Sigmoid colon (tissue), 7 donors: ENCODE data around the gene SCTR. TPM values are rescaled to one million over a fixed set of nuclear protein-coding genes. Genes with fewer than 3 reads are reported as not detected.
A peak's percentile ranks its signal among the peaks of the same experiment; 100 is the strongest.

ENCODE experiments used
- DNase-seq: peaks from one replicate; pipeline ENCODE4 v3.0.0-alpha.2; 2019
- H3K27ac ChIP-seq, 4 donors: fragments of 200-600 bp; sonication (generic); one replicate each; pipeline ENCODE4 v1.5.1; 2016 to 2019; ENCODE audit warnings: mild to moderate bottlenecking in 1 of 4
- H3K27me3 ChIP-seq, 3 donors: fragments of 200-600 bp; sonication (generic); one replicate each; pipeline ENCODE4 v1.5.1; 2019; ENCODE audit warnings: mild to moderate bottlenecking in 1 of 3
- H3K36me3 ChIP-seq, 4 donors: fragments of 200-600 bp; sonication (generic); one replicate each; pipeline ENCODE4 v1.5.1; 2016 to 2019
- H3K4me1 ChIP-seq, 4 donors: fragments of 200-600 bp; sonication (generic); one replicate each; pipeline ENCODE4 v1.5.1; 2017 to 2019
- H3K4me3 ChIP-seq, 4 donors: fragments of 200-600 bp; sonication (generic); one replicate each; pipeline ENCODE4 v1.5.1; 2017 to 2019; ENCODE audit warnings: mild to moderate bottlenecking in 2 of 4, moderate library complexity in 1 of 4
- H3K9me3 ChIP-seq, 4 donors: fragments of 200-600 bp in 3 of 4; sonication (generic) in 3 of 4; one replicate each; pipeline versions ENCODE4 v1.5.1 to v1.6.1; 2013 to 2019
- CTCF ChIP-seq, 4 experiments: fragments of 450-650 bp in 3 of 4; fragments of 200-600 bp in 1 of 4; IDR thresholded peaks; one replicate each; pipeline ENCODE4 v1.5.1; 2016 to 2019; ENCODE audit warnings: antibody characterized with exemption in 4 of 4, mild to moderate bottlenecking in 3 of 4, moderate library complexity in 2 of 4
- EP300 ChIP-seq, 4 donors: sonication (generic); formaldehyde crosslinking; IDR thresholded peaks; one replicate each; pipeline ENCODE4 v1.6.1; 2017; ENCODE audit warnings: antibody characterized with exemption in 4 of 4
- POLR2A ChIP-seq, 2 donors: fragments of 450-650 bp; IDR thresholded peaks; one replicate each; pipeline ENCODE4 v1.6.1; 2016; ENCODE audit warnings: antibody characterized with exemption in 2 of 2, mild to moderate bottlenecking in 2 of 2, moderate library complexity in 2 of 2
- POLR2AphosphoS5 ChIP-seq, 4 donors: sonication (generic); formaldehyde crosslinking; IDR thresholded peaks; one replicate each; pipeline ENCODE4 v1.6.1; 2017; ENCODE audit warnings: antibody characterized with exemption in 4 of 4
- WGBS, 2 donors: extraction: QIAGEN DNeasy Blood & Tissue Kit; methylation state at CpG; one replicate each; pipeline ENCODE4 v1.1.7; 2013; 5-methylcytosine and 5-hydroxymethylcytosine counted together
- intact Hi-C: fragments of 100-400 bp; cut with DNase I; formaldehyde crosslinking; loops from one replicate; pipeline ENCODE4 v1.15.1; 2023
- polyA plus RNA-seq, 3 donors: library from polyadenylated mRNA; stranded (reverse); fragments of 200-250 nt; gene quantifications; one replicate each; pipeline ENCODE4 v1.2.3, GENCODE V29; 2013
- total RNA-seq, 4 donors: library from RNA; depleted of rRNA; stranded (reverse); fragments of >200 nt; gene quantifications; one replicate each; pipeline ENCODE4 v1.1.0, GENCODE V29; 2016
- donor health status: healthy with polysubstance abuse.
- donor health status: Bipolar disorder and iron deficiency.
- donor health status: healthy.

SCTR gene
- total and polyA plus RNA-seq, 7 donors = 0.16 TPM; not detected in 6

- H3K27me3 ChIP-seq = peaks cover 0 to 9% (median 0%) of the 10 kb centered on the region in 3 donors
- H3K36me3 ChIP-seq = no peaks in the 10 kb centered on the region
- peak; percentile 42 for DNase-seq
- 91 to 93% methylated on average over 17 of the region's 17 CpGs for WGBS, 2 donors
- no peak overlapping the region for H3K27ac ChIP-seq
- TF ChIP-seq POLR2AphosphoS5 (IDR thresholded peaks at IDR 0.05) = no peak
- no peak for TF ChIP-seq POLR2A (IDR thresholded peaks at IDR 0.05)
- TF ChIP-seq EP300 (IDR thresholded peaks at IDR 0.05) = no peak
- TF ChIP-seq CTCF (IDR thresholded peaks at IDR 0.05) = no peak
- H3K4me1 ChIP-seq = peaks cover 0 to 5% (median 0%) of the 10 kb centered on the region in 4 donors
- no peak overlapping the region for H3K4me3 ChIP-seq
- intact Hi-C loops = loop anchor here (5.0 kb wide), 1 partner anchor 592 kb away; no protein-coding TSS in a partner anchor
- no peaks in the 10 kb centered on the region for H3K9me3 ChIP-seq
These were observed 49.7 kb downstream of the SCTR start for GRCh38 chr2:119474371-119475224.

- TF ChIP-seq CTCF (IDR thresholded peaks at IDR 0.05) = no peak
- TF ChIP-seq EP300 (IDR thresholded peaks at IDR 0.05) = no peak
- no peak for TF ChIP-seq POLR2A (IDR thresholded peaks at IDR 0.05)
- TF ChIP-seq POLR2AphosphoS5 (IDR thresholded peaks at IDR 0.05) = no peak
- Histone ChIP-seq H3K4me1 (peaks cover 0 to 5% (median 0%) of the 10 kb centered on the region in 4 donors), H3K4me3 (no peak overlapping the region), H3K36me3 (no peaks in the 10 kb centered on the region), H3K9me3 (no peaks in the 10 kb centered on the region), H3K27me3 (peaks cover 0 to 9% (median 0%) of the 10 kb centered on the region in 3 donors), H3K27ac (no peak overlapping the region)
- intact Hi-C loops = no loop called here
- DNase-seq = peak; percentile 51
- WGBS, 2 donors = 89 to 93% methylated on average over 16 of the region's 16 CpGs
These were observed 50.5 kb downstream of the SCTR start for GRCh38 chr2:119473621-119474370.

- no peak for TF ChIP-seq CTCF (IDR thresholded peaks at IDR 0.05)
- no peak for TF ChIP-seq POLR2A (IDR thresholded peaks at IDR 0.05)
- no peak for TF ChIP-seq POLR2AphosphoS5 (IDR thresholded peaks at IDR 0.05)
- no peak for TF ChIP-seq EP300 (IDR thresholded peaks at IDR 0.05)
- H3K36me3 ChIP-seq = no peaks in the 10 kb centered on the region
- intact Hi-C loops = no loop called here
- peaks cover 0 to 5% (median 0%) of the 10 kb centered on the region in 4 donors for H3K4me1 ChIP-seq
- 63 to 82% methylated on average over 8 of the region's 8 CpGs for WGBS, 2 donors
- peaks cover 0 to 9% (median 0%) of the 10 kb centered on the region in 3 donors for H3K27me3 ChIP-seq
- peak; percentile 33 for DNase-seq
- H3K9me3 ChIP-seq = no peaks in the 10 kb centered on the region
- no peak overlapping the region for H3K27ac ChIP-seq
- no peak overlapping the region for H3K4me3 ChIP-seq
These were observed 51.5 kb downstream of the SCTR start for GRCh38 chr2:119472749-119473148.

GRCh38 chr2:119469661-119470297, 54.5 kb downstream of the SCTR start:
- Histone ChIP-seq H3K27me3 (no peaks in the 10 kb centered on the region), H3K9me3 (no peaks in the 10 kb centered on the region), H3K36me3 (no peaks in the 10 kb centered on the region), H3K4me1 (no peaks in the 10 kb centered on the region), H3K27ac (no peak overlapping the region), H3K4me3 (no peak overlapping the region)
- peak; percentile 17 for DNase-seq
- no peak for TF ChIP-seq POLR2AphosphoS5 (IDR thresholded peaks at IDR 0.05)
- no peak for TF ChIP-seq CTCF (IDR thresholded peaks at IDR 0.05)
- TF ChIP-seq EP300 (IDR thresholded peaks at IDR 0.05) = no peak
- TF ChIP-seq POLR2A (IDR thresholded peaks at IDR 0.05) = no peak
- 10 to 29% methylated on average over 2 of the region's 2 CpGs for WGBS, 2 donors
- intact Hi-C loops = no loop called here
